Stimulated activated naive B cell treated with anti-CD40 and anti-IgM and Interleukin-4, amounts not matched to agents 10 μg/mL and 1 μg/mL and 100 μg/mL, for 72 hours (primary cell): ENCODE data around the gene LRRC36.

Experiments used
- ATAC-seq, 2 donors: fragments of 150-1000 bp; cut with Tn5 transposase; replicated peaks; 2 replicates each; pipeline ENCODE4 v1.10.0; 2021; ENCODE audit warnings: moderate library complexity in 1 of 2
- DNase-seq: peaks from one replicate; pipeline ENCODE4 v3.0.0; 2021
- H3K27ac Mint-ChIP-seq: one replicate; pipeline ENCODE4 v1.8.0; 2022; ENCODE audit warnings: mild to moderate bottlenecking, mixed read lengths
- H3K27me3 Mint-ChIP-seq, 2 donors: one replicate each; pipeline ENCODE4 v1.8.0; 2022; ENCODE audit warnings: mixed read lengths in 2 of 2
- H3K36me3 Mint-ChIP-seq, 2 donors: one replicate each; pipeline ENCODE4 v1.8.0; 2022; ENCODE audit warnings: mixed read lengths in 2 of 2, mild to moderate bottlenecking in 1 of 2
- H3K4me1 Mint-ChIP-seq, 2 donors: one replicate each; pipeline ENCODE4 v1.8.0; 2022; ENCODE audit warnings: mixed read lengths in 2 of 2, mild to moderate bottlenecking in 1 of 2
- H3K4me3 Mint-ChIP-seq, 2 donors: one replicate each; pipeline ENCODE4 v1.8.0; 2022; ENCODE audit warnings: mild to moderate bottlenecking in 2 of 2, mixed read lengths in 2 of 2, moderate library complexity in 1 of 2
- H3K9me3 Mint-ChIP-seq, 2 donors: one replicate each; pipeline ENCODE4 v1.8.0; 2022; ENCODE audit warnings: mixed read lengths in 2 of 2, mild to moderate bottlenecking in 1 of 2

LRRC36 gene, protein sequence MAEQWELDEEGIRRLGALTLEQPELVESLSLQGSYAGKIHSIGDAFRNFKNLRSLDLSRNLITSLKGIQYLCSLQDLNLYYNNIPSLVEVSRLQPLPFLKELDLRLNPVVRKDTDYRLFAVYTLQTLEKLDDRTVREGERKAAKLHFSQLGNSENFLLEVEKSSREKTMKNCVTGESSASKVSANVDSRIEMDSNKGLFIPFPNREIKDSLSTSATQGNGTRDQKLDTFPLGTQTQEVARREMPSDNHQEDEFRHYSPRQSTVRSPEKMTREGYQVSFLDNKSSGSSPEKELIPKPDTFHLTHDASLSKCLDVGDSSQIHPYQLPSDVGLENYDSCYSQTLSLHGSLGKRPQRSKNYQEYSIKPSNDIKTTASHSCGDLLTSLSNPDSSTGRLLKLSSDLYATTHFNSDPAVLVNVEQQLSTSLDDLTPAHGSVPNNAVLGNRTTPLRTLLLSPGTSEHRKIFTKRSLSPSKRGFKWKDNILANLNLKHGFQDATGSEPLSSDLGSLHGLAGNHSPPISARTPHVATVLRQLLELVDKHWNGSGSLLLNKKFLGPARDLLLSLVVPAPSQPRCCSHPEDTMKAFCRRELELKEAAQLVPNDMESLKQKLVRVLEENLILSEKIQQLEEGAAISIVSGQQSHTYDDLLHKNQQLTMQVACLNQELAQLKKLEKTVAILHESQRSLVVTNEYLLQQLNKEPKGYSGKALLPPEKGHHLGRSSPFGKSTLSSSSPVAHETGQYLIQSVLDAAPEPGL

DNA sequence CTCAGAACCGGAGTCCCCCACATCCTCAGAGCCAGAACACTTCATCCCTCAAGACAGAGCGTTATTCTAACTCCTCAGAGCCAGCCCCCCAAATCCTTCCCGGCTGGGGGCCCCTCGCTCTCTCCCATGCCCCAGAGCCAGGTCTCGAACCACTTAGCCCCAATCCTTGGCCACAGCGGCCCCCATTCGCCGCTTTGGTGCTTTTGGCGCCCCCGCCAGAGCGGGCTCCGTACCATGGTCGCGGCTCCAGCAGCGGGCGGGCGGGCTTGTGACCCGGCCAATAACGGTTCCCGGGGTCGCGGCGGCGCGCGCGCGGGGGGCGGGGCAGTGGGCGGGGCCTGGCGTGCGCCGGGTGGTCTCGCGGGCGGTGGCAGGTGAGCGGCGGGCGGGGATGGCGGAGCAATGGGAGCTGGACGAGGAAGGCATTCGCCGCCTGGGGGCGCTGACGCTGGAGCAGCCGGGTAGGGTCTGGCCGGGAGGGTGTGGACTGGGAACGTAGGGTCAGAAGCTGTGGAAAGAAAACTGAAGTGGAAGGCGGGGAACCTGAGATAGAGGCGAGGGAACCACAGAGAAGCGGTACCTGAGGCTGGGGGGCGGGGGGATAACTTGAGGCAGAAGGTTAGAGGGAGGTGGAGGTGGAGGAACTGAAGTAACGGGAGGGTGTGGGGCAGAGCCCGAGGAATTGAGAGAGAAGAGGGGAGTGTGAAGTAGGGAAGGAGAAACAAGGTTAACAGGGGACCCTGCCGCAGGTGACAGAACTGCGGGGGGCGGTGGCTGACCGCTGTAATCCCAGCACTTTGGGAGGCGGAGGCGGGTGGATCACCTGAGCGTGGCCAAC is at the start of gene LRRC36, which contains the start of gene KCTD19:
Gene LRRC36, plus strand, starts transcription at position 344 of the 838 bp plus-strand sequence. Its CDS starts 48 bp downstream, at position 392.
Gene KCTD19, minus strand, starts transcription at position 270 of the 838 bp plus-strand sequence. Its CDS starts 34 bp downstream, at position 236.
- Mint-ChIP-seq H3K4me1 (peaks cover 24 to 47% of the 10 kb centered on the region in 2 donors), H3K36me3 (no peaks in the 10 kb centered on the region), H3K4me3 (peak within 1 kb of the TSS; percentile 80), H3K9me3 (peaks cover 0 to 4% of the 10 kb centered on the region in 2 donors), H3K27ac (peak within 1 kb of the TSS; percentile 59), H3K27me3 (peaks cover 6 to 7% of the 10 kb centered on the region in 2 donors)
- peak; percentile 35 for DNase-seq
- peak; percentile 33 to 45 for ATAC-seq

DNA sequence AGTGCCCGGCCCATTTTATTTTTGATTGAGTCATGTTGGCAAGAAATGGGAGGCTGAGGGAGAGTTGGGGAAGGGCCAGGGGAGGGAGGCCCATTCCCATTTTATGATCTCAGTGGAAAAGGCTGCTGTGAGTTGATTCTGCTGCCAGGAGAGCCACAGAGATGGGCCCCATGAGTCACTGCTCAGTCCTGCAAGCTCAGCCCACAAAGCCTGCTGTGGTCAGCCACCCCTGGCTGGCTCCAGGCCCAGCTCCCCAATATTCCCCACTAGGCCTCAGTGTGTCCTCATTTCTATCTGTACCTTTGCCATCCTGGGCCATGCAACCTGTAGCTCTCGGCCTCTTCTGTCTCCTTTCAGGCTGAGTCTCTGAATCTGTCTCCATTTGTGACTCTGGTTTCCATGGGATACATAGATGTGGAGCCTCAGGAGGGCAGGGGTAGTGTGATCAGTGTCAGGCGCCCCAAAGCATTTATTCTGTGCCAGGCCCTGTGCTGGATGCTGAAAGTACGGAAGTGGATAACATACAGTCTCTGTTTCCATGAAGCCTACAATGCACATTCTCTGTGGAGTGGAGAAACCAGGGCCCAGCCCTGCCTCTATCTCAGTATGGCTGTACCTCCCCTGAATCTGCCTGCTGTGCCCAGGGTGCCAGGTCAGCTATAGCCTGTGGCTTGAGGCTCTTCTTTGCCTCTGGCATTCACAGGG is 49.2 kb upstream of the LRRC36 start:
- Mint-ChIP-seq H3K9me3 (no peaks in the 10 kb centered on the region), H3K36me3 (peaks cover 7 to 10% of the 10 kb centered on the region in 2 donors), H3K4me3 (peak overlapping the region; percentile 32 to 57), H3K4me1 (peaks cover 14 to 15% of the 10 kb centered on the region in 2 donors), H3K27me3 (no peaks in the 10 kb centered on the region), H3K27ac (peak overlapping the region; percentile 47)
- ATAC-seq (no peak), DNase-seq (no peak)

DNA sequence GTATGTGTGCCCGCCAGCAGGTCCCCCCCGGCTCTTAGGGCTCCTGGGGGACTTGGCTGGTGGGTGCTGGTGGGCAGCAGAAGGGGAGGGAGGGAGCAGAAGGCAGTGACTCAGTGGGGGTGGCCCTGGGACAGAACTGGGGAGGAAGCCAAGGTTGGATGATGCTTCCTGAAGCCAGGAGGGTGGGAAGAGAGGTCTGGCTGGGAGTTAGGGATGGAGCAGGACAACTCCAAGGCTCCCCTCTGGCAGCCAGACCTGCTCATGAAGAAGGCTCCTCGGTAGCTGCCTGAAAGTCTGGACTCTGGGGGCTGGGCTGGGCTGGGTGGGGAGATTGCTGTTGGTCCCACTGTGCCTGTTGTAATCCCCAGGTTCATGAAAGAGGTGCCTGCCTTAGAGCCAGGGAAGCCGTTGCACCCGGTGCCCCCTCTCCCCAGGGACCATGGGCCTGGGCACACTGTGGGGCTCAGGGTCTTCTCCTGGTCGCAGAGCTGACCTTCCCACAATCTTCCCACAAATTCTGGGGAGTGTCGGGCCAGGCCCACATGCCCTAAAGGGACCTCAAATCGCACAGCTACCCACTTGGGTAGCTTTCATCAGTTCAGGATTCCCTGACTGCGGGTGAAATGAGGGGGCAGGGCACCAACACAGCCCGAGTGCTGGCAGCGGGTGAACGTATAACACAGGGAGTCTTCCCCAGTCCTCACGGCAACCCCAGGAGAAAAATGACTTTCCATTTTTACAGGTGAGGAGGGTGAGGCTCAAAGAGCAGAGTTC is 48.4 kb upstream of the LRRC36 start:
- Mint-ChIP-seq H3K27ac (peak overlapping the region; percentile 65), H3K9me3 (no peaks in the 10 kb centered on the region), H3K27me3 (no peaks in the 10 kb centered on the region), H3K36me3 (peaks cover 7 to 10% of the 10 kb centered on the region in 2 donors), H3K4me1 (peaks cover 14 to 15% of the 10 kb centered on the region in 2 donors), H3K4me3 (peak overlapping the region; percentile 76 to 81)
- DNase-seq (no peak), ATAC-seq (no peak)

DNA sequence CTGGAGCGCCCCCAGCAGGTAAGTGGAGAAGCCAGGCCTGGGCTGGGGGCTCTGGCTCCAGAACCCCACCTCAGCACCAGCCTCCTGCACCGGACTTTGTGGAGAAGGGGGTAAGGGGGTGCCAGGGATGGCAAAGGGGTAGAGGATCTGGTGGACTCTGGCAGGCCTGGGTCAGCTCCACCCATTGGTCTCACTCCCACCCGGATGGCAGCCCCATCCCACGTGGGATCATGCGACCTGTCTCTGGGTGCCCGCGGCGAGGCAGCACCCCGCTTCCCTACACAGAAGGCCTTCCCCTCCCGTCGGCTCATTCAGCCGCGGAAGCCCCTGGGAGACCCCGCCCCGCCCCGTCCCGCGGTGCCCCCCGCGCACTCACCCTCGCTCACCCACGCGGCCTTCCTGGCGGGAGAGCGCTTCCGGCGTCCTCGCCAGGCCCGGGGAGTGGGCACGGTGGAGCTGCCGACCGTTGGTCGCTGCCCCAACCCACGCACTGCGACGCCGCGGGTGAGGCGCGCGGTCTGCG is 47.8 kb upstream of the LRRC36 start:
- peak overlapping the region; percentile 76 to 81 for H3K4me3 Mint-ChIP-seq
- no peaks in the 10 kb centered on the region for H3K9me3 Mint-ChIP-seq
- DNase-seq (no peak), ATAC-seq (peak; percentile 61 to 67)
- peaks cover 7 to 10% of the 10 kb centered on the region in 2 donors for H3K36me3 Mint-ChIP-seq
- H3K27ac Mint-ChIP-seq = peak overlapping the region; percentile 65
- H3K27me3 Mint-ChIP-seq = no peaks in the 10 kb centered on the region
- peaks cover 14 to 15% of the 10 kb centered on the region in 2 donors for H3K4me1 Mint-ChIP-seq

DNA sequence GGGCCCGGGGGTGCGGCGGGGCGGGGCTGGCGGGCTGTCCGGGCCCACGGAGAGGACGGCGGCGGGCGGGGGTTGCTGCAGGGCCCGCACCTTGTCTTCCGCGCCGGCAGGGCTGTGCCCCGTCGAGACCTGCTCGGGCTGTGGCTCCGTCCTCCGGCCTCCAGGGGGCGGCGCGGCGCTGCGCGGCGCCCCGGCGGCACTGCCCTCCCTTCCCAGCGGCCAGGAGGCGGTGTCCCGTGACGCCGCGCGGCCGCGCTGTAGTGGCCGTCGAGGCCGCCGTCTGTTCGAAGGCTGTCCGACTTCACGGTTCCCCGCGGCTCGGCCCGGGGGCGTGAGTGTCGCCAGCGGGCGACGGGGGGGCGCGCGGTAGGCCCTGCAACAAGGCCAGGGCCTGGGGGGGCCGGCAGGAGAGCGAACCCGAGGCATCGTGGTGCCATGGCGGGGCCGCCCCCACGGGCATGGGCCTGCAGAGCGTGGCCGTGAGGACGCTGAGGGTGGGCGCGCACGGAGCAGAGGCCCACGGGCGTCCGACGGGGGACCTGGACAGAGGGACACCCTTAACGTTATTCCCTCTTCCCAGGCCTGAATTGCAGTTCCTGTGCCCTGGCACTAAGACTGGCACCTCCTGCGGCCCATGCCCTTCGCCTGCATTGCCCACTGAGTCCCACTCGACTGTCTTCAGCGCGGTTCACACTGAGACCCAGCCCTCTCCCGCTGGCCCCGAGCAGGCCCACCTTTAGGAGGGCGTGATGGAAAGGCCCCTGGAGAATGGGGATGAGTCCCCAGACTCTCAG is 47.1 kb upstream of the LRRC36 start, which contains the start of gene PLEKHG4:
Gene PLEKHG4, plus strand, starts transcription at position 237 of the 794 bp plus-strand sequence. Its CDS starts 513 bp downstream, at position 750.
- no peaks in the 10 kb centered on the region for H3K9me3 Mint-ChIP-seq
- peaks cover 14 to 15% of the 10 kb centered on the region in 2 donors for H3K4me1 Mint-ChIP-seq
- H3K36me3 Mint-ChIP-seq = peaks cover 7 to 10% of the 10 kb centered on the region in 2 donors
- H3K27ac Mint-ChIP-seq = peak within 1 kb of the TSS; percentile 65
- no peaks in the 10 kb centered on the region for H3K27me3 Mint-ChIP-seq
- DNase-seq (peak; percentile 61), ATAC-seq (peak; percentile 95)
- H3K4me3 Mint-ChIP-seq = peak within 1 kb of the TSS; percentile 76 to 81

DNA sequence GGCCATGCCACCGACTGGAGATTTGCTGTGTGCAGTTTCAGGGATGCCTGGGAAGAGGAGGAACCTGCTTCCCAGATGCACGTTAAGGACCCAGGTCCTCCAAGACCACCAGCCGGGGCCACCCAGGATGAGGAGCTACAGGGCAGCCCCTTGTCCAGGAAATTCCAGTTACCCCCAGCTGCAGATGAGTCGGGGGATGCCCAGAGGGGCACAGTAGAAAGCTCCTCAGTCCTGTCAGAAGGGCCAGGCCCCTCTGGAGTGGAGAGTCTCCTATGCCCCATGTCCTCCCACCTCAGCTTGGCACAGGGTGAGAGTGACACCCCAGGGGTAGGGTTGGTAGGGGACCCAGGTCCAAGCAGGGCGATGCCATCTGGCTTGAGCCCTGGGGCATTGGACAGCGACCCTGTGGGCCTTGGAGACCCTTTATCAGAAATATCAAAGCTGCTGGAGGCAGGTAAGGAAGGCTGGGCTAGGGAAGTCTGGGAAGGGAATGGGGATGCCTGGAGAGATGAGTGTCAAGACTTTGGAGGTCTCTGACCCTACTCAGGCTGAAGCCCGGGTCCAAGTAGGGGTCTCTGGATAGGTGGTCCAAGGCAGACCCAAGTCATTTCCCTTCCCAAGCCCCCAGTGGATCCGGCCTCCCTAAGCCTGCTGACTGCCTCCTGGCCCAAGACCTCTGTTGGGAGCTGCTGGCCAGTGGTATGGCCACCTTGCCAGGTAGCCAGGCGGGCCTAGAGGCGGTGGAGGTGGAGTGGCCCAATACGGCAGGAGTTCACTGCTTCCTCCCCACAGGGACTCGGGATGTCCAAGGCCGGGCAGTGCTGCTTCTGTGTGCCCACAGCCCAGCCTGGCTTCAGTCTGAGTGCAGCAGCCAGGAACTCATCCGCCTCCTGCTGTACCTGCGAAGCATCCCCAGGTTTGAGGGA is 46.3 kb upstream of the LRRC36 start:
- H3K27ac Mint-ChIP-seq = no peak overlapping the region
- H3K36me3 Mint-ChIP-seq = peaks cover 5 to 10% of the 10 kb centered on the region in 2 donors
- DNase-seq (no peak), ATAC-seq (no peak)
- no peaks in the 10 kb centered on the region for H3K27me3 Mint-ChIP-seq
- H3K9me3 Mint-ChIP-seq = no peaks in the 10 kb centered on the region
- no peak overlapping the region for H3K4me3 Mint-ChIP-seq
- H3K4me1 Mint-ChIP-seq = peaks cover 12 to 15% of the 10 kb centered on the region in 2 donors

DNA sequence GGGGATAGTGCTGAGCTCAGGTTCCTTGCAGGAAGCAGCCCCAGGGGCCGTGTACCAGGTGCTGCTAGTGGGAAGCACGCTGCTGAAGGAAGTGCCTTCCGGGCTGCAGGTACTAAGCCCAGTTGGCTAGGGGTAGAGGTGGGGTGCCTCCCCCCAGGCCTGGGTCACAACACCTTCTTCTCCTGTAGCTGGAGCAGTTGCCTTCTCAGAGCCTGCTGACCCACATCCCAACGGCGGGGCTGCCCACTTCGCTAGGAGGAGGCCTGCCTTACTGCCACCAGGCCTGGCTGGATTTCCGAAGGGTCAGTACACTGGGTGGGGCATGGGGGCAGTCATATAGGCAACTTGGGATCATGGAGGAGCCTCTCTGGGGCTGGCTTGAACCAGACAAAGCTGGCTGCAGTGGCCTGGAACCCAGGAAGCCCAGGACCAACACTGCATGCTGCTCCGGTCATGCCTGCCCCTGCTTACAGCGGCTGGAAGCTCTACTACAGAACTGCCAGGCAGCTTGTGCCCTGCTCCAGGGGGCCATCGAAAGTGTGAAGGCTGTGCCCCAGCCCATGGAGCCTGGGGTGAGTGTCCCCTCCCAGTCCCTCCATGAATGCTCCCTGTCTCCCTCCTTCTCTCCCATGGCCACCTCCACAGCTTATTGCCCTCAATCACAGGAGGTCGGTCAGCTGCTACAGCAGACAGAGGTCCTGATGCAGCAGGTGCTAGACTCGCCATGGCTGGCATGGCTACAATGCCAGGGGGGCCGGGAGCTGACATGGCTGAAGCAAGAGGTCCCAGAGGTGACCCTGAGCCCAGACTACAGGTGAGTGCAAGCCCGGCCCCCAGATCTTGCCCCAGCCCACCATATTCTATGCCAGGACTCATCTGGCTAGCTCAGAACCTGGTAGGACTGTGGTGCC is 44.8 kb upstream of the LRRC36 start:
- H3K36me3 Mint-ChIP-seq = peaks cover 0 to 4% of the 10 kb centered on the region in 2 donors
- H3K27me3 Mint-ChIP-seq = no peaks in the 10 kb centered on the region
- no peak for ATAC-seq
- no peak overlapping the region for H3K4me3 Mint-ChIP-seq
- no peaks in the 10 kb centered on the region for H3K9me3 Mint-ChIP-seq
- H3K4me1 Mint-ChIP-seq = peaks cover 9 to 15% of the 10 kb centered on the region in 2 donors
- H3K27ac Mint-ChIP-seq = no peak overlapping the region
- DNase-seq = no peak

DNA sequence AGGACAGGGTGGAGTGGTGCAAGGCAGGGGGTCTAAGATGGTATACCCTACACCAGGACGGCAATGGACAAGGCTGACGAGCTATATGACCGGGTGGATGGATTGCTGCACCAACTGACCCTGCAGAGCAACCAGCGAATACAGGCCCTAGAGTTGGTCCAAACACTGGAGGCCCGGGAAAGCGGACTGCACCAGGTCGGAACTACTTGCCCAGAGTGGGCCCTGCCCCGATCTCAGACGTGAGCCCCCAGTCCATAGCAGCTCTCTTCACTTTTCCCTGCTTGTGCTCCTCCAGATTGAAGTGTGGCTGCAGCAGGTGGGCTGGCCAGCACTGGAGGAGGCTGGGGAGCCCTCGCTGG is 44.2 kb upstream of the LRRC36 start:
- H3K36me3 Mint-ChIP-seq = peaks cover 0 to 2% of the 10 kb centered on the region in 2 donors
- no peak overlapping the region for H3K27ac Mint-ChIP-seq
- peaks cover 8 to 13% of the 10 kb centered on the region in 2 donors for H3K4me1 Mint-ChIP-seq
- ATAC-seq (no peak), DNase-seq (no peak)
- H3K4me3 Mint-ChIP-seq = no peak overlapping the region
- no peaks in the 10 kb centered on the region for H3K9me3 Mint-ChIP-seq
- H3K27me3 Mint-ChIP-seq = no peaks in the 10 kb centered on the region

DNA sequence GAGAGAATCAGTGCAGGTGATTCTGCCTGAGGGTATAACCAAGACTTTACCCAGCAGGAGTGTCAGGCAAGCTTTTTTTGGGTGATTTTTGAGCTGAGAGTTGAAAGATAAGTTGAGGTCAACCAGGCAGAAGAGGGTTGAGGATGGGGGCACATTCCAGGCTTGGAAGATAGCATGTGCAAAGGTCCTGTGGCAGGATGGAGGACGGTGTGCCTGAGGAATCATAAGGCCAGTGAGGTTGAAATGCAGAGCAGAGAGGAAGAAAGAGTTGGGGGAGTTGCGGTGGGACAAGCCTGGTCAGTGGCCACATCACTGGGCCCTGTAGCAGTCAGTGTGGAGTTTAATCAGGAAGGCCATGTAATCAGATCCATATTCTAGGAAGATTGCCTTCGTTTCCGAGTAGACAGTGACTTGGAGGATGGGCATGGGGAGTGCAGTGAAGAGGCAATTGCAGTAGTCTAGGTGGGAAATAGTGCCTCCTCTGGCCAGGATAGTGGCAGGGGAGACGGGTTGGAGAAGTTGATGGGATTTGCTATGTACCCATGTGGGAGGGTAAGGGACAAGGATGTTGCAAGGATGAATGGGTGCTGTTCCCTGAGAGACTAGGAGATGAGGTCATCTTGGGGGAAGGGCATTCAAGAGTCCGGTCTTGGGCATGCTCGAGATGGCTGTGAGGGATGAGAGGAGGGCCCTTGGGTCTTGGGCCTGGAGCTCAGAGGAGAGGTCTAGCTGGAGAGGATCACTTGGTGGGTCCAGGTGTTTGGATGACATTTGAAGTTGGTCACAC is 43.4 kb upstream of the LRRC36 start:
- Mint-ChIP-seq H3K27me3 (no peaks in the 10 kb centered on the region), H3K36me3 (no peaks in the 10 kb centered on the region), H3K4me1 (peaks cover 5 to 6% of the 10 kb centered on the region in 2 donors), H3K4me3 (no peak overlapping the region), H3K9me3 (no peaks in the 10 kb centered on the region), H3K27ac (no peak overlapping the region)
- ATAC-seq = no peak
- DNase-seq = no peak
